Astrocyte of the spinal cord (primary cell): ENCODE results near the gene HUS1.
"Not testable (repeated sequence)": the region's sequence is repeated elsewhere in the genome, so short reads cannot be mapped to it uniquely, and the experiment has no call there.

Source experiments
- DNase-seq: peaks from one replicate; pipeline ENCODE4 v3.0.0; 2011; ENCODE audit warnings: low read depth, low spot score
- H3K4me3 ChIP-seq: 2 replicates; pipeline ENCODE4 v1.5.1; 2011; ENCODE audit warnings: low read depth, mild to moderate bottlenecking, low read length, moderate library complexity
- CTCF ChIP-seq: IDR thresholded peaks from 2 replicates; pipeline ENCODE4 v1.5.1; 2012; ENCODE audit warnings: low read depth, mild to moderate bottlenecking, low read length, inconsistent platforms
- in situ Hi-C: cut with HindIII; loops from 2 replicates; pipeline ENCODE4 v1.10.0; 2017; ENCODE audit warnings: low sequenced_read_pairs

Gene HUS1

GRCh38 chr7:48011323-48011722 lies 31.9 kb upstream of the HUS1 start:
- in situ Hi-C loops, result no loop called here
- TF ChIP-seq CTCF, result no peak
- no peak for DNase-seq
- no peak overlapping the region for H3K4me3 ChIP-seq

GRCh38 chr7:48009954-48010353 lies 30.5 kb upstream of the HUS1 start:
- TF ChIP-seq CTCF, result no peak
- no peak overlapping the region for H3K4me3 ChIP-seq
- no peak for DNase-seq
- in situ Hi-C loops, result no loop called here

- no peak overlapping the region for H3K4me3 ChIP-seq
- TF ChIP-seq CTCF, result no peak
- DNase-seq, result no peak
- in situ Hi-C loops, result no loop called here
Measured at GRCh38 chr7:48009257-48009656, 29.8 kb upstream of the HUS1 start.

- in situ Hi-C loops, result no loop called here
Measured at GRCh38 chr7:48006866-48007265, 27.5 kb upstream of the HUS1 start.

GRCh38 chr7:48004638-48005037 lies 25.2 kb upstream of the HUS1 start:
- DNase-seq, result no peak
- in situ Hi-C loops, result no loop called here
- H3K4me3 ChIP-seq, result no peak overlapping the region
- no peak for TF ChIP-seq CTCF

More at GRCh38 chr7:48006866-48007265, 27.5 kb upstream of the HUS1 start:
- no peak overlapping the region for H3K4me3 ChIP-seq
- DNase-seq, result no peak
- TF ChIP-seq CTCF, result no peak

GRCh38 chr7:48004032-48004431 lies 24.6 kb upstream of the HUS1 start:
- H3K4me3 ChIP-seq, result no peak overlapping the region
- TF ChIP-seq CTCF, result no peak
- in situ Hi-C loops, result no loop called here
- DNase-seq, result no peak

- peak; percentile 24 for DNase-seq
- H3K4me3 ChIP-seq, in situ Hi-C loops: not testable (repeated sequence)
Measured at GRCh38 chr7:48000164-48000563, 20.7 kb upstream of the HUS1 start.
